ENCODE measurements around the gene SGCD.

GRCh38 chr5:156707750-156708149 is 380.8 kb downstream of the SGCD start:
- TF ChIP-seq CTCF (IDR thresholded peaks at IDR 0.05) (no peak), POLR2A (IDR thresholded peaks at IDR 0.05) (no peak)
